GM19397 (cell line): ENCODE results near the gene RCBTB2.
"Not testable (repeated sequence)": the region's sequence is repeated elsewhere in the genome, so short reads cannot be mapped to it uniquely, and the experiment has no call there.

Source experiments
- ATAC-seq: cut with Tn5 transposase; IDR thresholded peaks from one replicate; pipeline ENCODE4 v1.9.1; 2021; ENCODE audit warnings: mild to moderate bottlenecking, moderate library complexity; ENCODE audit not compliant: unreplicated experiment

Gene RCBTB2

DNA sequence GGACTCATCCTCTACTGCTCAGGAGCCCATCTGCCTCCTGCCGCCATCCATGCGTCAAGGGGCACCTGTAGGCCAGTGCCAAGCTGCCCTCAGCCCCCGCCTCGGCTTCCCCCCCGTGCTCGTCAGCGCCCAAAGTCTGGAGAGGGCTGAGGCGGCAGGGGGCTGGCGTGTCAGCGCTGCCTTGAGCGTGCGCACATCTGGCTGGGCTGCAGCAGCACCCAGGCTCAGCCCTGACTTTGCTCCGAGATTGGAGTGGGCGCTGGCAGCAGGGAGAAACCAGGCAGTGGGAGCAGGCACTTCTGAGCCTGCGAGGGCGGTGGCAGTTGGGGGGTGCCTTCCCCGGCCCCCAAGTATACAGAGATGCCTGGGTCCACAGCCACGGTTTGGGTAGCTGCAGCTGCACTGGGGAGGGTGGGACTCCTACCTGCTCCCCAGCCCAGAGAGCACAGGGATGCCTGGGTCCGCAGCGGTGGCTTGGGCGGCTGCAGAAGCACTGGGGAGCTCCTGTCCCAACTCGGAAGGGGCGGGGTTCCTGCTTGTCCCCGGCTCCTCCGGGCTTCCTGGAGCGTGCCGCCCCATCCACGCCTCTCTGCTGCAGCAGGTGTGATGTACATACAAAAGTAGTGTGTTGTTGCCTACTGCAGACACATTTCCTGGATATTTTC is 75.2 kb downstream of the RCBTB2 start:
- no peak for ATAC-seq

DNA sequence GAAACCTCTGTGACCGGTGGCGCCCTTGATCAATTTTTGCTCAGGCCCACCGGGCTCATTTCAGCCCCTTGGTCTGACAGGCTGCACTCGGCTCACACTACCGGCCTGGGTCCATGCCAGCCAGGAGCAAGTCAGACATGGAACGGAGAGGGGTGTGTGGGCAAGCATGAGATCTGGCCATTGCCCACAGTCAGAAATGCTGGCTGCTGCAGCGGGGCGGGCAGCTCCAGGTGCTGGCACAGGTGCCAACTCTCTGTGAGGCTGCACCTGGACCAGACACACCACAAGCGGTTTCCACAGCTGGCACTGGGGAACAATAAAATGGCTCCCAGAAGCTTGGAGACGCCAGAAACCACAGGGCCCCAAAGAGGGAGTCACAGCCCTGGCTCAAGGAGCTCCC is 76.3 kb downstream of the RCBTB2 start:
- no peak for ATAC-seq

DNA sequence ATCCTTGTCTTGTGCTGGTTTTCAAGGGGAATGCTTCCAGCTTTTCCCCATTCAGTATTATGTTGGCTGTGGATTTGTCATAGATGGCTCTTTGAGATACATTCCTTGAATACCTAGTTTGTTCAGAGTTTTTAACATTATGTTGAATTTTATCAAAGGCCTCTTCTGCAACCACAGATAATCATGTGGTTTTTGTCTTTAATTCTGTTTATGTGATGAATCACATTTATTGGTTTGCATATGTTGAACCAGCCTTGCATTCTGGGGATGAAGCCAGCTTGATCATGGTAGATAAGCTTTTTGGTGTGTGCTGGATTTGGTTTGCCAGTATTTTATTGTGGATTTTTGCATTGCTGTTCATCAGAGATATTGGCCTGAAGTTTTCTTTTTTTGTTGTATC is 81.7 kb downstream of the RCBTB2 start:
- ATAC-seq: not testable (repeated sequence)

DNA sequence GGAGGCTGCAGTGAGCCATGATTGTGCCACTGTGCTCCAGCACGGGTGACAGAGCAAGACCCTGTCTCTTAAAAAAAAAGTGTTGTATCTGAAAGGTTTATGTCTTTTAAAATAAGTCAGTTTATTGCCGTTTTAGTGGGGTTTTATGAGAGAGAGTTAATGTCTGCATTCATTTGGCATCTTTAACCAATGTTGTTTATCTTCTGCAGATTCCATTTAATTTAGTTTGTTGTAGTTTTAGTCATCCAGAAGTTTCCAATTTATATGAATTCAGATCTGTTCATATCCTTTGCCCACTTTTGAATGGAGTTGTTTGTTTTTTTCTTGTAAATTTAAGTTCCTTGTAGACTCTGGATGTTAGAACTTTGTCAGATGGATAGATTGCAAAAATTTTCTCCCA is 83.2 kb downstream of the RCBTB2 start:
- no peak for ATAC-seq

DNA sequence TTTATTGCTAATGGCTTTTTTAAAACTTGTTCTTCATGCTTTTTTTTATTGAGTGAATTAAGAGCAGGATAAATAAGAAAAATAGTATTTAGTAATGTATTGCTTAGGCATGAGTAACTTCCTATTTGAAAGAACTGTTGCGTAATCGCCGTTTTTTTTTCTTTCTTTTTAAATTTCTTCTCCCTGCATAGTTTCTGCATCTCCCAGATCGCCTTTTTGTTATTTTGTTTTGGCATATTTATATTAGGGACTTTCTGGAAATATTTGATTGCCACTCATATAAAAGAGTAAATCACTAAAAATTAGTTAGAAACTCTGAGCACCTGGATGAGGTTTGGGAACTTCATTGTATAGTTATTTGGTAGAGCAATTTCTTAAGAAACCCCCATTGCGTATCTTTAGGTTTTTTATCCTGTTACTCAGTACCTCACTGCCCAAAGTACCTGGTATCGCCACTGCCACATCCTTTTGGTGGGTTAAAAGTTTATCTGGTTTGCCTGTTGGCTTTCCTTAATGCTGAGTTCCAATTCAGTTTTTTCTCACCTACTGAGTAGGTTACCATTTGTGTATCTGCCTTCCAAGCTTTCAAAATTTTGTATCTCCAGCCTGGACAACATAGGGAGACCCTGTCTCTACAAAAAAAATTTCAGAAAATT is 83.8 kb downstream of the RCBTB2 start:
- ATAC-seq: no peak

DNA sequence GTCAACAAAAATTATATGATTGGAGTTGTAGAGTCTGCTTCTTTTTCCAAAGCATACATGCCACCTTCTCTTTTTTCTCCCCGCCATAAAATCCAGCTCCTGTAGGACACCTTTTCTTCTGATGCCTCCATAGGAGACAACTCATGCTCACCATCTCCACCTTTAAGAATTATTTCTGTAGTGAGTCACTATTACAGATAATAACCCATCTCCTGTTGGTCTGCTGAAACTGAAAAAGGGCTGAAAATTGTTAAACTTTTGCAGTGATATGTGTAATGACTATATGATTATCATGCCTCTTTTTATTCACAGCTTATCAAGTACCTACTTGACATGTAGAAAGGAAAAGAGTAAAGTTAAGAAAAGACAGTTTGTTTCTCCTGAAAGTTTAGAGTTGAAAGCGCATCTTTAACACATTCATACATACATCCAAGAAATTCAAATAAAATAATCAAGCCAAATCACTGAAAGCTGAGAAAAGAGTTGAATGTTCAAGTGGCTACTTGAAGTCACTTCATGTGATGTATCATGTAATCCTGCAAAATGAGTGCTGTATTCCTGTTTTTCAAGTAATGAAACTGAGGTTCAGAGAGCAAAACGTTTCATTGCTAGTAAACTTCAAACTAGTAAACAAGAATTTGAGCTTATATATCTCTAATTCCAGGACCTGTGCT is 84.5 kb downstream of the RCBTB2 start:
- no peak for ATAC-seq

- no peak for ATAC-seq
These were observed 86.4 kb downstream of the RCBTB2 start for GRCh38 chr13:48446464-48446863.

- no peak for ATAC-seq
These were observed 89.3 kb downstream of the RCBTB2 start for GRCh38 chr13:48443442-48444208.
